Measurements from ENCODE around the gene CYP4F3.

- no peak for TF ChIP-seq CTCF (IDR thresholded peaks at IDR 0.05; ENCODE audit: low read depth, low read length)
- no peak for TF ChIP-seq MAX (IDR thresholded peaks at IDR 0.05; ENCODE audit: low read depth, low read length)
These were observed 354 bp downstream of the CYP4F3 start for GRCh38 chr19:15640904-15641597.

All from NB4 (cell line).